GM21528 (cell line): ENCODE data around the gene DRC1.

Experiments used
- ATAC-seq: cut with Tn5 transposase; IDR thresholded peaks from one replicate; pipeline ENCODE4 v1.9.1; 2021; ENCODE audit warnings: mild to moderate bottlenecking, moderate library complexity; ENCODE audit not compliant: unreplicated experiment, low FRiP score

Gene DRC1

GRCh38 chr2:26475037-26475436 is 73.3 kb downstream of the DRC1 start:
- ATAC-seq = no peak

GRCh38 chr2:26475832-26476501 is 74.2 kb downstream of the DRC1 start:
- no peak for ATAC-seq

DNA sequence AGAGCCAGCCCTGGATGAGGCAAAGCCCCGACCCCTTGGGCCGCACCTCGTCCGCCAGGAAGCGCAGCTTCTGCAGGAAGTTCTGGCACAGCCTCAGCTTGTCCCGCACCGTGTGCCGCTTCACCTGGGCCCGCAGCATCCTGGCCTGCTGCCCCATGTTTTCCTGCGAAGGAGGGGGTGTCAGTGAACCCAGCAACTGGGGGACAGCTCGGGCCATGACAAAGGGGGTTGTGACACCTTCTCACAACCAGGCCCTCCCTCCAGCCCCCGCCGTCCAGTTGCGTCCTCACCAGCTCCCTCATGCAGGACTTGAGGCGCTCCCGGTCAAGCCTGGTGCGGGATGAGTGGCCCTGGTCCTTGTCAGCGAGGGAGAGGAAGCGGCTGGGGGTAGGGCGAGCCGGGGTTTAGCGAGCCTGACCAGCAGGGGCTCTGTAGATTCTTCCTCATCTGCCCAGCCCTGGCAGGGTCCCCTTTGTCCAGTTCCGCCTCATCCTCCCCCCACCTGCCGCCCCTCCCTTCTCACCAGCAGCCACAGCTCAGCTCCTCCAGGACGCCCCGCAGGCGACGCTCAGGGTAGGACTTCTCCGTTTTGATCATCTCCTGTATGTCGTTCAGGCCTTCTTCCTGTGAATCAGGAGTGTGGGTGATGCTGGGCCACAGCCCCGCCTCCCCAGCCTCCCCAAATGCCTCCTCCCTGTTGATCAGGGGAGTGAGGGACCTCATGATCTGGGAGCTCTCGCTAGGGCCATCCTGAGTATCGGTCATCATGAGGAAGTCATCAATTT is 75.6 kb downstream of the DRC1 start:
- ATAC-seq = no peak

DNA sequence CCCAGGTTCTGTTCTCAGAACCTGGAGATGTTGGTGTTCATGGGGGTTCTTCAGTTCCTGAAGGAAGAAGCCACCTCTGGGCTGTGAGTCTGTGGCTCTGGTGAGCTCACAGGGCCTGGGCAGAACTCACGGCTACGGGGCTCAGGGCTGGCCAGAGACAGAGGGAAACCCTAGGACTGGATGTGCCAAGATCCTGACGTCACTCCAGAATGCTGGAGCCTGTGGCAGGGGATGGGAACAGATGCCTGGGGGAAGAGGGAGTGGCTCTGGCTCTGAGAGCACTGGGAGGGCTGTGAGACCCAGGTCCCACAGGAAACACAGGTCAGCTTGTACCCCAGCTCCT is 76.2 kb downstream of the DRC1 start, which contains the start of gene OTOF:
Gene OTOF (minus strand): TSS at position 214 of the 343 bp plus-strand sequence.
- no peak for ATAC-seq

DNA sequence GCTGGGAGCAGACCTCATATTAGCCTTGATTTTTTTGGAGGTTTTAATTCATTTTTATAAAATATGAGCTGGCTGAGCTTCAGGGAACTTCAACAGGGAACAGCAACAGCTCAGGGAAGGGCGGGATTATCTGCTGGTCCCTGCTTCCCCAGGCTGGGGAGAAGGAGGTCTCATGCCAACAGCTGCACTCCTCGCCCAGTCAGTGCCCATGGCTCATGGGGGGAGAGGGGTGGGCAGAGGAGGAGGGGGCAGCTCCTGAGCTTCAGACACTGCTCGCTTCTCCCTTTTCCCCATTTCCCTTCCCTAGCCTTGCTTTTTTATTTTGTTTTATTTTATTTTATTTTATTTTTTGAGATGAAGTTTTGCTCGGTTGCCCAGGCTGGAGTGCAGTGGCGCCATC is 76.6 kb downstream of the DRC1 start:
- ATAC-seq = no peak

GRCh38 chr2:26479131-26479788 is 77.5 kb downstream of the DRC1 start:
- ATAC-seq = no peak

- ATAC-seq = no peak
Measured at GRCh38 chr2:26479789-26480565, 78.3 kb downstream of the DRC1 start.

DNA sequence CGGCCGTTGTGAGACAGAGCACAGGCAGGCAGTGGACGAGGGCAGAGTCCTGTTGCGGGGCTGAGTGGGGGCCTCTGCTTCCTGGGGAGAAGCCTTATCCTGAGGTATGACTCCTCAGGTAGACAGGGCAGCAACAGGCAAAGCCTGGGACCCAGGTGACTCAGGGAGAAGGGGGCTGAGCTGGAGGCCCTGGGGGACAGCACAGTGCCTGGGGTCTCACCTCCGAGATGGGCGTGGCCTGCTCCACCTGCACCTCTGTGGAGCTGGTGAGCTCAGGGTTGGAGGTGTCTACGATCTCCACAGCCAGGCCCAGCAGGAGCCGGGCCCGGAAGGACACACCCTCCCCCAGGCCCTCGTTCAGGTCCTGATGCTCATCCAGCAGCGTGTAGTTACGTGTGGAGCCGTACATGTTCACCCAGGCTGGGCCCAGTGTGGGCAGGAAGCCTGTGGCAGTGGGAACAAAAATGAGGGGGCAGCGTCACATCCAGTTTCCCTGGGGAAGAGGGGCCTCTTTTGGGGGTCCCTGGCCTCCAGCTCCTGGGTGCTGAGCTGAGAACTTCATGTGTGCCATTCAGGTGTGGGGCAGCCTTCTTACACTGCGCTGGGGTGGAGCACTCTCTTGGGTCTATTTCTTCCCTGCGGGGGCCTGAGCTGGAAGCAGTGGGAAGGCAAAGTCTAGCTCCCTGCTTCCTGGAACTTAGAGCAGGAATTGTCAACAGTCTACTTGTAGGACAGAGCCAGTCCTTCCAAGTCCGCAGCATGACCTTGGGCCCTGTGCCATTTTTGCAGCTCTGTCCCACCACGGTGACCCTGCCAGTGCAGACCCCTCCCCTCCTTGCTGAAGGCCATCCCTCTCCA is 79.1 kb downstream of the DRC1 start:
- ATAC-seq = no peak

DNA sequence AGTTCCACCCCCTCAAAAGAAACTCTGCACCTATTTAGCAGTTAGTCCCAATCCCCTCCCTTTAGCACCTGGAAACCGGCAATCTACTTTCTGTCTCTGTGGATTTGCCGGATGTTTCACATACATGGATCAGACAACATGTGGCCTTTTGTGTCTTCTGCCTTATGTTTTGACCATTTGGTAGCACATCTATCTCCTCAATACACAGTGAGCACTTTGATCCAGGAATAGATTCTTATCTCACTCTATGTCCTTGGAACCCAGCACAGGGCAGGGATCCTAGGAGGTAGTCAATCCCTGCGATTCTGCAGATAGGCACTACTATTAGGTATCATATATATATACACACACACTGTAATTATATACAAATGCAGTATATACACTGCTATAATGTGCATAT is 80.0 kb downstream of the DRC1 start:
- no peak for ATAC-seq

GRCh38 chr2:26482211-26483026 is 80.7 kb downstream of the DRC1 start:
- ATAC-seq = no peak

- ATAC-seq = no peak
Measured at GRCh38 chr2:26483027-26483326, 81.3 kb downstream of the DRC1 start.

- ATAC-seq = no peak
Measured at GRCh38 chr2:26483516-26483915, 81.8 kb downstream of the DRC1 start.

DNA sequence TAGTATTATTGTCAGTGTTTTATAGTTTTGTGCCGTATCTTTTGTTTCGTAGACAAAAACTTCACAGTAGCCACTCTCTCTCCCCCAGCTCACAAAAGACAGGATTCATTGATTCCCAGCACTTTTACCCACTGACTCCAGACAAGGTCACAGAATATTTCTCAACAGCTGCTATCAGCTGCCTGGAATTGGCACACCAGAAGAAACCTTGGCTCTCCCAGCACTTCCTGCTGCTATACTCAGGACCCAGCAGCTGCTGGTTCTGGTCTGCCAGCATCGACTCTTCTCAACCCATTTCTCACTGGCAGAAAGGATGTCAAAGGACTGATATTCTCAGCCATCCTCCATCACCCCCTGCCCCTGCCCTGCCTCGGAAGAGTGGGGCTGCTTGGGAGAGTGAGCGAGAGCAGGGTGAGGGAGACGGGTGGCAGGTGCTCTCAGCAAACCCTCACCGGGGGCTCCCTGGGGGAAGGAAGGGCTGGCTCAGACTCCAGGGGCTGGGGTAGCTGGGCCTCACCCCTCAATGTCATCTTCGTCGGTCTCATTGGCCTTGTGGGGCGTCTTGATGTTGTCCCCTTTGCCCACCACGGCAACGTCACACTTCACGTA is 82.3 kb downstream of the DRC1 start:
- ATAC-seq = no peak

GRCh38 chr2:26484579-26484978 is 82.9 kb downstream of the DRC1 start:
- no peak for ATAC-seq

GRCh38 chr2:26485099-26485498 is 83.4 kb downstream of the DRC1 start:
- no peak for ATAC-seq

GRCh38 chr2:26485725-26486418 is 84.2 kb downstream of the DRC1 start:
- no peak for ATAC-seq

- ATAC-seq = no peak
Measured at GRCh38 chr2:26486789-26487188, 85.1 kb downstream of the DRC1 start.

DNA sequence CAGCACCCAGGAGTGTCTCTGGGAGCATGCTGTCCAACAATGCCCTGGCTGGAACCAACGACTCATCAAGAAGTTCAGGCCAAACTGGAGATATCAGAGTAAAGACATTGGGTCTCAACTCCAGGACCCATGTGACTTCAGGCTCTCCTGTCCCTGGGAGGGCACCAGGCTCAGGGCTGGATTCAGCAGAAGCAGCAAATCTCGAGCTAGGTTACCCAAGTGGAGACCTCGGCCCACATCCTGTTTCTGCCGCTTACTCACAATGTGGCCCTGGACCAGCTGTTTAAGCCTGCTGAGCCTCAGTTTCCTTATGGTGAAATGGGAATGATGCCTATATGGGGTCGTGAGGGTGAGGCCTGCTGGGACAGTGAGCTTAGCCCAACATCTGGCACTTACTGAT is 85.5 kb downstream of the DRC1 start:
- no peak for ATAC-seq
